Fibroblast of lung (primary cell): Measurements from ENCODE around the gene C1QL3. TPM values are rescaled to one million over a fixed set of nuclear protein-coding genes. Genes with fewer than 3 reads are reported as not detected.

Experiments used
- DNase-seq, 2 donors: peaks; one replicate each; pipeline versions ENCODE4 v3.0.0 to v3.0.0-alpha.2; 2010; ENCODE audit warnings: low read depth in 2 of 2
- H2AFZ ChIP-seq: 2 replicates; pipeline ENCODE4 v1.5.1; 2012; ENCODE audit warnings: low read length, control low read depth, inconsistent platforms
- H3K27ac ChIP-seq: 2 replicates; pipeline ENCODE4 v1.5.1; 2011; ENCODE audit warnings: low read length, control low read depth; ENCODE audit not compliant: insufficient read depth
- H3K27me3 ChIP-seq: 2 replicates; pipeline ENCODE4 v1.5.1; 2011; ENCODE audit warnings: mild to moderate bottlenecking, low read length; ENCODE audit not compliant: control insufficient read depth, insufficient read depth
- H3K36me3 ChIP-seq: 2 replicates; pipeline ENCODE4 v1.5.1; 2011; ENCODE audit warnings: low read length; ENCODE audit not compliant: control insufficient read depth, insufficient read depth
- H3K4me1 ChIP-seq: 2 replicates; pipeline ENCODE4 v1.5.1; 2011; ENCODE audit warnings: low read length; ENCODE audit not compliant: control insufficient read depth, insufficient read depth; ENCODE audit errors: extremely low read depth
- H3K4me2 ChIP-seq: 2 replicates; pipeline ENCODE4 v1.5.1; 2011; ENCODE audit warnings: low read length, control low read depth; ENCODE audit not compliant: insufficient read depth; ENCODE audit errors: extremely low read depth
- H3K4me3 ChIP-seq, 4 experiments: fragments of 200-600 bp in 1 of 4; sonication (generic) in 1 of 4; replicated peaks in 1 of 4; 2 replicates each; pipeline ENCODE4 v1.5.1; 2011 to 2016; ENCODE audit warnings: low read length in 4 of 4, low read depth in 3 of 4, mild to moderate bottlenecking in 3 of 4, control low read depth in 2 of 4, inconsistent platforms in 1 of 4, mixed read lengths in 1 of 4; ENCODE audit not compliant: insufficient read depth in 1 of 4; ENCODE audit errors: control extremely low read depth in 1 of 4
- H3K79me2 ChIP-seq: 2 replicates; pipeline ENCODE4 v1.5.1; 2012; ENCODE audit warnings: mild to moderate bottlenecking, low read length, inconsistent platforms; ENCODE audit not compliant: control insufficient read depth, insufficient read depth
- H3K9ac ChIP-seq: 2 replicates; pipeline ENCODE4 v1.5.1; 2011; ENCODE audit warnings: mild to moderate bottlenecking, low read length, control low read depth; ENCODE audit not compliant: insufficient read depth
- H3K9me3 ChIP-seq: 2 replicates; pipeline ENCODE4 v1.5.1; 2012; ENCODE audit warnings: low read depth, low read length; ENCODE audit not compliant: control insufficient read depth, insufficient read depth
- H4K20me1 ChIP-seq: 2 replicates; pipeline ENCODE4 v1.5.1; 2011; ENCODE audit warnings: low read length; ENCODE audit not compliant: control insufficient read depth, insufficient read depth; ENCODE audit errors: extremely low read depth
- CTCF ChIP-seq, 2 donors: IDR thresholded peaks in 1 of 2; conservative IDR thresholded peaks in 1 of 2; 1 replicate in 1 of 2; 2 replicates in 1 of 2; pipeline ENCODE4 v1.5.1; 2011 to 2012; ENCODE audit warnings: low read length in 2 of 2, control low read depth in 1 of 2, inconsistent platforms in 1 of 2, low read depth in 1 of 2, mild to moderate bottlenecking in 1 of 2
- EZH2 ChIP-seq: IDR thresholded peaks from 2 replicates; pipeline ENCODE4 v1.5.1; 2012; ENCODE audit warnings: low read length, control low read depth, mild to moderate bottlenecking; ENCODE audit errors: missing control alignments
- polyA plus RNA-seq, 2 donors: library from polyadenylated mRNA; depleted of rRNA in 1 of 2; stranded (reverse) in 1 of 2; unstranded in 1 of 2; fragments of >200 nt; gene quantifications; 2 replicates each; pipeline ENCODE4 v1.2.1, GENCODE V29; 2011 to 2012; ENCODE audit warnings: missing spikeins in 1 of 2
- total RNA-seq: library from RNA; depleted of rRNA; stranded (reverse); fragments of >200 nt; gene quantifications from 2 replicates; pipeline ENCODE4 v1.2.1, GENCODE V29; 2014

The C1QL3 gene
- total and polyA plus RNA-seq, 2 donors (not counting 1 experiment from before 2014, with no cell fraction given): 0.17 TPM; not detected in 1

DNA sequence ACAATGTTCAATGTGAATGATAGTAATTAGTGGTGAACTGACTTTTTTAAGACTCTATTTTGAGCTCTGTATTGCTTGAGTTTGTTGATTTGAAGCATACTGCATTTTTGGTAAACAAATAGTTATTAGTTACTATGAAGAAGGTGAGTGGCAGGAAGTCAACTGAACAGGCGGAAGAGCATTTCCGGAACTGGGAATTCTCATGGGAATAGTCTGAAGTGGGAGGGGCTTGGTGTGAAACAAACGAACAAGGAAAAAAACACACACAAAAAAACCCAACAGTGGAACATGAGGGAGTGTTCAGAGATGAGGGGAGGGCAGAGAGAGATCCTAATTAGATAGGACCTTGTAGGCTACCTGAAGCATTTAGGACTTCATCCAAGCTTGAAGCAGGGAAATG lies 43.9 kb upstream of the C1QL3 start:
- Histone ChIP-seq H3K27me3 (no peaks in the 10 kb centered on the region), H2AFZ (no peak overlapping the region), H3K79me2 (no peaks in the 10 kb centered on the region), H3K36me3 (no peaks in the 10 kb centered on the region), H3K9ac (no peak overlapping the region), H3K27ac (no peak overlapping the region), H3K4me1 (no peaks in the 10 kb centered on the region), H3K9me3 (no peaks in the 10 kb centered on the region), H3K4me2 (no peak overlapping the region), H3K4me3 (no peak overlapping the region), H4K20me1 (no peaks in the 10 kb centered on the region)
- TF ChIP-seq EZH2 (no peak), CTCF (conservative IDR thresholded peaks at IDR 0.05 in 1 of 2, IDR thresholded peaks at IDR 0.05 in 1 of 2; ENCODE audit: low read depth in 1 of 2, low read length in 2 of 2) (no peak)
- DNase-seq: no peak

GRCh38 chr10:16562891-16563290 lies 41.2 kb upstream of the C1QL3 start:
- no peaks in the 10 kb centered on the region for H4K20me1 ChIP-seq
- H3K4me3 ChIP-seq: no peak overlapping the region
- H3K27me3 ChIP-seq: no peaks in the 10 kb centered on the region
- no peaks in the 10 kb centered on the region for H3K4me1 ChIP-seq
- H3K4me2 ChIP-seq: no peak overlapping the region
- DNase-seq: no peak
- no peak overlapping the region for H2AFZ ChIP-seq
- H3K36me3 ChIP-seq: no peaks in the 10 kb centered on the region
- H3K9ac ChIP-seq: no peak overlapping the region
- no peak for TF ChIP-seq EZH2
- TF ChIP-seq CTCF (conservative IDR thresholded peaks at IDR 0.05 in 1 of 2, IDR thresholded peaks at IDR 0.05 in 1 of 2; ENCODE audit: low read depth in 1 of 2, low read length in 2 of 2): no peak
- no peaks in the 10 kb centered on the region for H3K79me2 ChIP-seq
- no peaks in the 10 kb centered on the region for H3K9me3 ChIP-seq
- H3K27ac ChIP-seq: no peak overlapping the region

- Histone ChIP-seq H3K27ac (no peak overlapping the region), H2AFZ (no peak overlapping the region), H4K20me1 (no peaks in the 10 kb centered on the region), H3K4me2 (no peak overlapping the region), H3K36me3 (no peaks in the 10 kb centered on the region), H3K4me3 (no peak overlapping the region), H3K9me3 (no peaks in the 10 kb centered on the region), H3K4me1 (no peaks in the 10 kb centered on the region), H3K79me2 (no peaks in the 10 kb centered on the region), H3K9ac (no peak overlapping the region), H3K27me3 (no peaks in the 10 kb centered on the region)
- TF ChIP-seq CTCF (conservative IDR thresholded peaks at IDR 0.05 in 1 of 2, IDR thresholded peaks at IDR 0.05 in 1 of 2; ENCODE audit: low read depth in 1 of 2, low read length in 2 of 2) (no peak), EZH2 (no peak)
- no peak for DNase-seq
These were observed 37.6 kb upstream of the C1QL3 start for GRCh38 chr10:16559236-16559773.
